ENCODE results near the gene ZDHHC18. TPM values are rescaled to one million over a fixed set of nuclear protein-coding genes. Genes with fewer than 3 reads are reported as not detected.
A peak's percentile ranks its signal among the peaks of the same experiment; 100 is the strongest.

The ZDHHC18 gene
- total and polyA plus RNA-seq, 2 of the 8 experiments (the other 6 are each of a cell fraction or from before 2014, with no cell fraction given): 29.7 to 49.8 TPM

DNA sequence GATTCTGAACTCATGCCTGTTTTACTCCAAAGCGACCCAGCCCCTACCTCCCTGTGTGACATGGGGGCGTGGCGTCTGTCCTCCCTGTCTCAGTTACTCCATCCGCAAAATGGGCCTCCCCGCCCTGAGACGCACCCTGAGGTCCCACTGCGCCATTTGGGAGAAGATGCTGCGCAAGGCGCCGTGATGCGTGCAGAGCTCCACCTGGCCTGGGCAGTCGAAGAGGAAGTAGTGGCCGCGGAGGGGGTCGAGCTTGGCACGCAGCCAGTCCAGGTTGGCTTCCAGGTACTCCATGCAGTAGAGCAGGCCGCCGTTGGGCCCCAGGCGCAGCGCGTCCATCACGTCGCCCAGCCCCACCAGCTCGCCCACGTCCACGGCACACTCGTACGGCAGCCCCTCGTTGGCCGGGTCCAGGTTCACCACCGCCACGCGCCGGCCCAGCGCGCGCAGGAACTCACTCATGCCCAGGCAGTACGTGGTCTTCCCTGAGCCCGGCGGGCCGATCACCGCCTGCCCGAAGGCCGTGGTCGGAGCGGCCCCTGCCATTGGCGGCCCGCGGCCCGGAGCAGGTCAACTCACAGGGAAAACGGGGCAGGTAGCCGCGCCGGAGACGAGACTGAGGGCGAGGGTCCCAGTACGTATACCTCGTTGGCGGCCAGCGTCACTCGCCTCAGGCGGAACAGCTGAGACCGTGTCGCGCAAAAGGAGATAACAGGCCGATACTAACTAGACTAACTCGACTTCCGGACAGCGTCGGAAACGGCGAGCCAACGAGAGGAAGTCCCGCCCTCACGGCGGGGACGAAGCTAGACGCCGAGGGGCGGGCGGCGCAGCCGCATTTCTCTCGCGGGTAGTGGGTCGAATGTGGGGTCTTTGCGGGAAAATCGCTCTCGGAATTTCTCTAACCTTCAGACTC, 63.3 kb downstream of the ZDHHC18 start, which contains the start of gene GPN2:
GPN2 (minus strand) TSS at position 733 of the 916 bp plus-strand sequence; CDS start at position 546, 187 bp downstream.
- Histone ChIP-seq H3K4me2 (ENCODE audit: insufficient read depth in 1 of 2, low read depth in 2 of 2, low read length in 2 of 2) (peak within 1 kb of the TSS; percentile 79 to 97), H4K91ac (replicated peaks; ENCODE audit: insufficient read length, low read length) (peak within 1 kb of the TSS; percentile 91), H4K5ac (ENCODE audit: insufficient read length, low read depth, low read length) (peak within 1 kb of the TSS; percentile 70), H2AK5ac (ENCODE audit: low read depth, low read length) (no peak within 1 kb of the TSS), H3K4ac (replicated peaks; ENCODE audit: insufficient read length, low read depth, low read length) (peak within 1 kb of the TSS; percentile 21), H3K18ac (ENCODE audit: extremely low read depth, low read length) (peak within 1 kb of the TSS; percentile 83), H2BK20ac (ENCODE audit: low read length) (no peak within 1 kb of the TSS), H2BK5ac (ENCODE audit: low read depth, low read length) (peak within 1 kb of the TSS; percentile 93), H3K79me2 (ENCODE audit: control insufficient read depth in 1 of 2, insufficient read depth in 2 of 2, low read length in 2 of 2) (peaks cover 0 to 12% of the 10 kb centered on the region in 2 experiments; a peak in 2 of 4 replicates), H3K9ac (replicated peaks in 1 of 4; ENCODE audit: extremely low read depth in 1 of 4, low read depth in 3 of 4, low read length in 3 of 4) (peak within 1 kb of the TSS; percentile 72 to 86 (median 83)), H2AFZ (ENCODE audit: low read length) (no peak within 1 kb of the TSS; the same call in 1 of the 2 replicates), H3K79me1 (ENCODE audit: low read depth, low read length) (0 out of 2 replicates have a peak, but pooled peaks cover 1% of the 10 kb centered on the region), H4K8ac (ENCODE audit: extremely low read depth, insufficient read depth, low read length) (peak within 1 kb of the TSS; percentile 96), H3K23me2 (ENCODE audit: low read depth, low read length) (peaks cover 12% of the 10 kb centered on the region; the same call in 1 of the 2 replicates), H3K14ac (ENCODE audit: insufficient read length) (no peak within 1 kb of the TSS), H3K27me3 (replicated peaks in 1 of 4; ENCODE audit: control insufficient read depth in 3 of 4, extremely low read depth in 1 of 4, insufficient read depth in 3 of 4, low read length in 3 of 4) (no peaks in the 10 kb centered on the region), H2BK15ac (ENCODE audit: low read length) (no peak within 1 kb of the TSS), H3K4me1 (replicated peaks in 1 of 4; ENCODE audit: control insufficient read depth in 3 of 4, insufficient read depth in 4 of 4, low read length in 3 of 4) (peaks cover 0 to 8% (median 3%) of the 10 kb centered on the region in 4 experiments; a peak in 3 of 7 replicates), H4K20me1 (replicated peaks in 1 of 2; ENCODE audit: control insufficient read depth in 1 of 2, insufficient read depth in 2 of 2, low read length in 2 of 2) (peaks cover 2 to 5% of the 10 kb centered on the region in 2 experiments), H3K36me3 (ENCODE audit: control insufficient read depth in 2 of 4, insufficient read depth in 4 of 4, low read length in 3 of 4) (peaks cover 12 to 39% (median 28%) of the 10 kb centered on the region in 4 experiments; a peak in 7 of 8 replicates), H2BK120ac (replicated peaks; ENCODE audit: low read depth, low read length) (no peak within 1 kb of the TSS), H3K56ac (replicated peaks; ENCODE audit: insufficient read length, low read depth, low read length) (peak within 1 kb of the TSS; percentile 78), H3K4me3 (ENCODE audit: extremely low read depth in 1 of 4, insufficient read depth in 2 of 4, low read depth in 3 of 4, low read length in 4 of 4) (peak within 1 kb of the TSS; percentile 77 to 80 (median 80)), H3K27ac (ENCODE audit: low read depth, low read length) (peak within 1 kb of the TSS; percentile 58), H2BK12ac (ENCODE audit: low read depth, low read length) (peak within 1 kb of the TSS; percentile 21; the same call in 1 of the 2 replicates), H3K9me3 (ENCODE audit: insufficient read depth in 2 of 2, low read depth in 1 of 2, low read length in 1 of 2) (no peaks in the 10 kb centered on the region), H3K23ac (ENCODE audit: insufficient read length) (no peak within 1 kb of the TSS)
- WGBS, 2 experiments (ENCODE audit: extremely low coverage in 1 of 2, insufficient coverage in 1 of 2, insufficient read length in 1 of 2, insufficient replicate concordance in 2 of 2, low coverage in 1 of 2, low lambda C conversion rate in 2 of 2, missing lambda C conversion rate in 1 of 2): 4% methylated on average over 74 of the region's 89 CpGs; no CpG with 5 or more reads in 1 of the 2 experiments
- DNase-seq (ENCODE audit: low read depth in 1 of 2, low spot score in 2 of 2) (peak in 1 of 2 experiments; percentile 85), FAIRE-seq (no peak)
- ChIA-PET CTCF (ENCODE audit: partially characterized antibody) (interaction anchor here (0.6 to 31.7 kb wide), 10 partner anchors 10 to 351 kb away, joined by 3 to 547 read pairs (median 4); partner anchors contain the start of genes GPATCH3 and SFN), POLR2A (ENCODE audit: partially characterized antibody) (interaction anchor here (0.7 to 6.5 kb wide), 24 partner anchors 9 to 117 kb away, joined by 3 to 66 read pairs (median 4); partner anchors contain the start of genes GPATCH3, NR0B2 and NUDC)
- TF ChIP-seq POU5F1 (IDR thresholded peaks at IDR 0.05; ENCODE audit: low read depth, low read length): no peak
- 0 out of 2 replicates have a peak, but pooled peaks have one; percentile 6 for TF ChIP-seq NRF1 (IDR thresholded peaks at IDR 0.05; ENCODE audit: low read depth, low read length)
- TF ChIP-seq EP300 (IDR thresholded peaks at IDR 0.05; ENCODE audit: borderline replicate concordance in 1 of 2, low read depth in 2 of 2, low read length in 2 of 2): no peak
- peak; percentile 66 to 86; a peak in 1 of 4 replicates for TF ChIP-seq SIN3A (conservative IDR thresholded peaks at IDR 0.05 in 1 of 2, IDR thresholded peaks at IDR 0.05 in 1 of 2; ENCODE audit: low read depth in 1 of 2, low read length in 2 of 2)
- peak; percentile 72; the same call in 1 of the 2 replicates for TF ChIP-seq GABPA (IDR thresholded peaks at IDR 0.05; ENCODE audit: borderline replicate concordance, insufficient read depth, low read length)
- TF ChIP-seq SAP30 (IDR thresholded peaks at IDR 0.05; ENCODE audit: insufficient read depth, insufficient replicate concordance, low read length): peak; percentile 58
- TF ChIP-seq BACH1 (IDR thresholded peaks at IDR 0.05; ENCODE audit: low read length): no peak
- TF ChIP-seq YY1 (IDR thresholded peaks at IDR 0.05; ENCODE audit: low read depth, low read length): peak; percentile 31; the same call in 1 of the 2 replicates
- no peak for TF ChIP-seq RFX5 (IDR thresholded peaks at IDR 0.05; ENCODE audit: borderline replicate concordance, low read depth, low read length)

Measured in H1 (cell line).